ENCODE data around the gene TMEM156.

The TMEM156 gene

GRCh38 chr4:39056023-39056422 lies 23.8 kb upstream of the TMEM156 start:
- Histone ChIP-seq H3K4me1 (ENCODE audit: control insufficient read depth, insufficient read depth, low read length) (0 out of 2 replicates have a peak, but pooled peaks cover 2% of the 10 kb centered on the region), H3K9me3 (ENCODE audit: control insufficient read depth, insufficient read depth, low read length) (no peaks in the 10 kb centered on the region), H3K4me3 (ENCODE audit: low read length) (no peak overlapping the region), H3K27me3 (ENCODE audit: control insufficient read depth, insufficient read depth, low read length) (no peaks in the 10 kb centered on the region), H3K27ac (ENCODE audit: low read length) (no peak overlapping the region), H3K36me3 (ENCODE audit: control insufficient read depth, insufficient read depth, low read length) (no peaks in the 10 kb centered on the region)
- WGBS (ENCODE audit: insufficient coverage, insufficient read length), result no CpG with 5 or more reads among the region's 5 CpGs
- no peak for DNase-seq (ENCODE audit: low read depth, low spot score)

- no CpG with 5 or more reads among the region's 3 CpGs for WGBS (ENCODE audit: insufficient coverage, insufficient read length)
- DNase-seq (ENCODE audit: low read depth, low spot score), result no peak
- Histone ChIP-seq H3K9me3 (ENCODE audit: control insufficient read depth, insufficient read depth, low read length) (no peaks in the 10 kb centered on the region), H3K4me1 (ENCODE audit: control insufficient read depth, insufficient read depth, low read length) (0 out of 2 replicates have a peak, but pooled peaks cover 2% of the 10 kb centered on the region), H3K36me3 (ENCODE audit: control insufficient read depth, insufficient read depth, low read length) (no peaks in the 10 kb centered on the region), H3K27ac (ENCODE audit: low read length) (no peak overlapping the region), H3K27me3 (ENCODE audit: control insufficient read depth, insufficient read depth, low read length) (no peaks in the 10 kb centered on the region), H3K4me3 (ENCODE audit: low read length) (no peak overlapping the region)
Observed at GRCh38 chr4:39054497-39054896, 22.3 kb upstream of the TMEM156 start.

GRCh38 chr4:39053983-39054382 lies 21.8 kb upstream of the TMEM156 start:
- H3K36me3 ChIP-seq (ENCODE audit: control insufficient read depth, insufficient read depth, low read length), result no peaks in the 10 kb centered on the region
- no peaks in the 10 kb centered on the region for H3K27me3 ChIP-seq (ENCODE audit: control insufficient read depth, insufficient read depth, low read length)
- no peak overlapping the region for H3K4me3 ChIP-seq (ENCODE audit: low read length)
- no peaks in the 10 kb centered on the region for H3K9me3 ChIP-seq (ENCODE audit: control insufficient read depth, insufficient read depth, low read length)
- no peak overlapping the region for H3K27ac ChIP-seq (ENCODE audit: low read length)
- WGBS (ENCODE audit: insufficient coverage, insufficient read length), result no CpG with 5 or more reads among the region's 4 CpGs
- DNase-seq (ENCODE audit: low read depth, low spot score), result no peak
- 0 out of 2 replicates have a peak, but pooled peaks cover 2% of the 10 kb centered on the region for H3K4me1 ChIP-seq (ENCODE audit: control insufficient read depth, insufficient read depth, low read length)

- DNase-seq (ENCODE audit: low read depth, low spot score), result no peak
- Histone ChIP-seq H3K9me3 (ENCODE audit: control insufficient read depth, insufficient read depth, low read length) (no peaks in the 10 kb centered on the region), H3K4me3 (ENCODE audit: low read length) (no peak overlapping the region), H3K27ac (ENCODE audit: low read length) (no peak overlapping the region), H3K27me3 (ENCODE audit: control insufficient read depth, insufficient read depth, low read length) (no peaks in the 10 kb centered on the region), H3K36me3 (ENCODE audit: control insufficient read depth, insufficient read depth, low read length) (no peaks in the 10 kb centered on the region), H3K4me1 (ENCODE audit: control insufficient read depth, insufficient read depth, low read length) (peaks cover 2% of the 10 kb centered on the region; the same call in 1 of the 2 replicates)
- no CpG with 5 or more reads among the region's 1 CpG for WGBS (ENCODE audit: insufficient coverage, insufficient read length)
Observed at GRCh38 chr4:39051492-39051891, 19.3 kb upstream of the TMEM156 start.

- H3K27ac ChIP-seq (ENCODE audit: low read length), result no peak overlapping the region
- no peaks in the 10 kb centered on the region for H3K36me3 ChIP-seq (ENCODE audit: control insufficient read depth, insufficient read depth, low read length)
- peaks cover 2% of the 10 kb centered on the region; the same call in 1 of the 2 replicates for H3K4me1 ChIP-seq (ENCODE audit: control insufficient read depth, insufficient read depth, low read length)
- no peaks in the 10 kb centered on the region for H3K27me3 ChIP-seq (ENCODE audit: control insufficient read depth, insufficient read depth, low read length)
- no peak for DNase-seq (ENCODE audit: low read depth, low spot score)
- no CpG with 5 or more reads among the region's 2 CpGs for WGBS (ENCODE audit: insufficient coverage, insufficient read length)
- no peaks in the 10 kb centered on the region for H3K9me3 ChIP-seq (ENCODE audit: control insufficient read depth, insufficient read depth, low read length)
- H3K4me3 ChIP-seq (ENCODE audit: low read length), result no peak overlapping the region
Observed at GRCh38 chr4:39050590-39050989, 18.4 kb upstream of the TMEM156 start.

- DNase-seq (ENCODE audit: low read depth, low spot score), result no peak
- Histone ChIP-seq H3K4me3 (ENCODE audit: low read length) (no peak overlapping the region), H3K27me3 (ENCODE audit: control insufficient read depth, insufficient read depth, low read length) (no peaks in the 10 kb centered on the region), H3K4me1 (ENCODE audit: control insufficient read depth, insufficient read depth, low read length) (peaks cover 4% of the 10 kb centered on the region; the same call in 1 of the 2 replicates), H3K9me3 (ENCODE audit: control insufficient read depth, insufficient read depth, low read length) (no peaks in the 10 kb centered on the region), H3K27ac (ENCODE audit: low read length) (no peak overlapping the region), H3K36me3 (ENCODE audit: control insufficient read depth, insufficient read depth, low read length) (no peaks in the 10 kb centered on the region)
- no CpG with 5 or more reads among the region's 1 CpG for WGBS (ENCODE audit: insufficient coverage, insufficient read length)
Observed at GRCh38 chr4:39048311-39048710, 16.1 kb upstream of the TMEM156 start.

- no peak overlapping the region for H3K4me3 ChIP-seq (ENCODE audit: low read length)
- no peak overlapping the region for H3K27ac ChIP-seq (ENCODE audit: low read length)
- H3K9me3 ChIP-seq (ENCODE audit: control insufficient read depth, insufficient read depth, low read length), result no peaks in the 10 kb centered on the region
- WGBS (ENCODE audit: insufficient coverage, insufficient read length), result no CpG with 5 or more reads among the region's 2 CpGs
- H3K4me1 ChIP-seq (ENCODE audit: control insufficient read depth, insufficient read depth, low read length), result peaks cover 4% of the 10 kb centered on the region; the same call in 1 of the 2 replicates
- DNase-seq (ENCODE audit: low read depth, low spot score), result no peak
- H3K27me3 ChIP-seq (ENCODE audit: control insufficient read depth, insufficient read depth, low read length), result no peaks in the 10 kb centered on the region
- no peaks in the 10 kb centered on the region for H3K36me3 ChIP-seq (ENCODE audit: control insufficient read depth, insufficient read depth, low read length)
Observed at GRCh38 chr4:39047681-39048080, 15.5 kb upstream of the TMEM156 start.

- H3K4me3 ChIP-seq (ENCODE audit: low read length), result no peak overlapping the region
- no peak overlapping the region for H3K27ac ChIP-seq (ENCODE audit: low read length)
- no peak for DNase-seq (ENCODE audit: low read depth, low spot score)
- H3K4me1 ChIP-seq (ENCODE audit: control insufficient read depth, insufficient read depth, low read length), result peaks cover 2% of the 10 kb centered on the region; the same call in 1 of the 2 replicates
- H3K9me3 ChIP-seq (ENCODE audit: control insufficient read depth, insufficient read depth, low read length), result no peaks in the 10 kb centered on the region
- H3K27me3 ChIP-seq (ENCODE audit: control insufficient read depth, insufficient read depth, low read length), result no peaks in the 10 kb centered on the region
- WGBS (ENCODE audit: insufficient coverage, insufficient read length), result no CpG with 5 or more reads among the region's 8 CpGs
- no peaks in the 10 kb centered on the region for H3K36me3 ChIP-seq (ENCODE audit: control insufficient read depth, insufficient read depth, low read length)
Observed at GRCh38 chr4:39046249-39046648, 14.0 kb upstream of the TMEM156 start.

- Histone ChIP-seq H3K4me1 (ENCODE audit: control insufficient read depth, insufficient read depth, low read length) (peaks cover 2% of the 10 kb centered on the region; the same call in 1 of the 2 replicates), H3K27ac (ENCODE audit: low read length) (no peak overlapping the region), H3K36me3 (ENCODE audit: control insufficient read depth, insufficient read depth, low read length) (no peaks in the 10 kb centered on the region), H3K9me3 (ENCODE audit: control insufficient read depth, insufficient read depth, low read length) (no peaks in the 10 kb centered on the region), H3K4me3 (ENCODE audit: low read length) (peak overlapping the region; percentile 83; the same call in 1 of the 2 replicates), H3K27me3 (ENCODE audit: control insufficient read depth, insufficient read depth, low read length) (no peaks in the 10 kb centered on the region)
- DNase-seq (ENCODE audit: low read depth, low spot score), result no peak
- no CpG with 5 or more reads among the region's 3 CpGs for WGBS (ENCODE audit: insufficient coverage, insufficient read length)
Observed at GRCh38 chr4:39045827-39046221, 13.6 kb upstream of the TMEM156 start.

- no peaks in the 10 kb centered on the region for H3K36me3 ChIP-seq (ENCODE audit: control insufficient read depth, insufficient read depth, low read length)
- no peak for DNase-seq (ENCODE audit: low read depth, low spot score)
- H3K9me3 ChIP-seq (ENCODE audit: control insufficient read depth, insufficient read depth, low read length), result no peaks in the 10 kb centered on the region
- no peak overlapping the region for H3K27ac ChIP-seq (ENCODE audit: low read length)
- H3K4me1 ChIP-seq (ENCODE audit: control insufficient read depth, insufficient read depth, low read length), result peaks cover 2% of the 10 kb centered on the region; the same call in 1 of the 2 replicates
- WGBS (ENCODE audit: insufficient coverage, insufficient read length), result no CpG with 5 or more reads among the region's 82 CpGs
- peak overlapping the region; percentile 83 for H3K4me3 ChIP-seq (ENCODE audit: low read length)
- no peaks in the 10 kb centered on the region for H3K27me3 ChIP-seq (ENCODE audit: control insufficient read depth, insufficient read depth, low read length)
Observed at GRCh38 chr4:39044956-39045826, 13.0 kb upstream of the TMEM156 start.

All from iPS DF 6.9 (cell line).